ENCODE data around the gene MATCAP1.

- TF ChIP-seq SKIL (IDR thresholded peaks at IDR 0.05; ENCODE audit: low read depth, poor library complexity, severe bottlenecking), result no peak
- TF ChIP-seq RAD21 (IDR thresholded peaks at IDR 0.05; ENCODE audit: insufficient read depth, low read depth, low read length), result no peak
- no peak for TF ChIP-seq E4F1 (IDR thresholded peaks at IDR 0.05; ENCODE audit: borderline replicate concordance, partially characterized antibody)
- TF ChIP-seq GABPA (IDR thresholded peaks at IDR 0.05; ENCODE audit: low read depth), result no peak
- TF ChIP-seq POLR2A (IDR thresholded peaks at IDR 0.05; ENCODE audit: low read depth, low read length), result no peak
Observed at GRCh38 chr16:67196881-67197280, 13.1 kb upstream of the MATCAP1 start.
